Stomach (tissue), 9 donors: ENCODE data around the gene R3HCC1L. TPM values are rescaled to one million over a fixed set of nuclear protein-coding genes. Genes with fewer than 3 reads are reported as not detected.

Source experiments
- DNase-seq, 2 donors: peaks; one replicate each; pipeline versions ENCODE4 v3.0.0 to v3.0.0-alpha.2; 2013 to 2019
- H3K27ac ChIP-seq, 5 donors: fragments of 200-600 bp in 4 of 5; sonication (generic) in 4 of 5; one replicate each; pipeline ENCODE4 v1.5.1; 2013 to 2019; ENCODE audit warnings: mild to moderate bottlenecking in 1 of 5, moderate library complexity in 1 of 5
- H3K27me3 ChIP-seq, 3 donors: fragments of 200-600 bp; sonication (generic); one replicate each; pipeline ENCODE4 v1.5.1; 2017 to 2019; ENCODE audit warnings: mixed run types in 1 of 3
- H3K36me3 ChIP-seq, 4 donors: fragments of 200-600 bp; sonication (generic); 1 replicate in 3 of 4; 2 replicates in 1 of 4; pipeline ENCODE4 v1.5.1; 2016 to 2019
- H3K4me1 ChIP-seq, 4 donors: fragments of 200-600 bp; sonication (generic); one replicate each; pipeline ENCODE4 v1.5.1; 2016 to 2019
- H3K4me3 ChIP-seq, 4 donors: fragments of 200-600 bp; sonication (generic) in 3 of 4; one replicate each; pipeline ENCODE4 v1.5.1; 2016 to 2019; ENCODE audit warnings: mild to moderate bottlenecking in 1 of 4
- H3K9me3 ChIP-seq, 4 donors: fragments of 200-600 bp; sonication (generic); one replicate each; pipeline ENCODE4 v1.5.1; 2016 to 2019
- EP300 ChIP-seq: sonication (generic); formaldehyde crosslinking; IDR thresholded peaks from one replicate; pipeline ENCODE4 v1.6.1; 2017; ENCODE audit warnings: antibody characterized with exemption
- POLR2A ChIP-seq, 4 donors: fragments of 450-650 bp; IDR thresholded peaks; one replicate each; pipeline ENCODE4 v1.6.1; 2016; ENCODE audit warnings: antibody characterized with exemption in 4 of 4, control low read depth in 2 of 4, mild to moderate bottlenecking in 1 of 4, moderate library complexity in 1 of 4
- POLR2AphosphoS5 ChIP-seq, 3 donors: sonication (generic); formaldehyde crosslinking; IDR thresholded peaks; one replicate each; pipeline ENCODE4 v1.6.1; 2016; ENCODE audit warnings: antibody characterized with exemption in 3 of 3
- WGBS, 5 donors: extraction: QIAGEN DNeasy Blood & Tissue Kit in 3 of 5; methylation state at CpG; one replicate each; pipeline versions ENCODE4 v1.1.5 to v1.1.7; 2013 to 2018; 5-methylcytosine and 5-hydroxymethylcytosine counted together
- intact Hi-C: fragments of 100-400 bp; cut with DNase I; formaldehyde crosslinking; loops from one replicate; pipeline ENCODE4 v1.15.1; 2023; ENCODE audit warnings: low total_unique reads
- polyA plus RNA-seq, 3 donors: library from polyadenylated mRNA; stranded (reverse); fragments of 200-250 nt; gene quantifications; one replicate each; pipeline ENCODE4 v1.2.3, GENCODE V29; 2013
- total RNA-seq, 5 donors: library from RNA; depleted of rRNA; stranded (reverse); fragments of >200 nt; gene quantifications; one replicate each; pipeline versions ENCODE4 v1.1.0 to v1.2.3, GENCODE V29; 2014 to 2016
- TF ChIP-seq, protein P1 (sequence below), 7 experiments: fragments of 450-650 bp in 4 of 7; fragments of 200-600 bp in 3 of 7; sonication (generic) in 3 of 7; IDR thresholded peaks; one replicate each; pipeline ENCODE4 v1.5.1; 2016 to 2019; ENCODE audit warnings: antibody characterized with exemption in 7 of 7, control low read depth in 2 of 7, mild to moderate bottlenecking in 1 of 7
- donor health status: healthy with polysubstance abuse.
- donor health status: Bipolar disorder and iron deficiency.
- donor health status: healthy.

The R3HCC1L gene
- total and polyA plus RNA-seq, 8 donors, result 7.3 to 97.6 (median 15.3) TPM

DNA sequence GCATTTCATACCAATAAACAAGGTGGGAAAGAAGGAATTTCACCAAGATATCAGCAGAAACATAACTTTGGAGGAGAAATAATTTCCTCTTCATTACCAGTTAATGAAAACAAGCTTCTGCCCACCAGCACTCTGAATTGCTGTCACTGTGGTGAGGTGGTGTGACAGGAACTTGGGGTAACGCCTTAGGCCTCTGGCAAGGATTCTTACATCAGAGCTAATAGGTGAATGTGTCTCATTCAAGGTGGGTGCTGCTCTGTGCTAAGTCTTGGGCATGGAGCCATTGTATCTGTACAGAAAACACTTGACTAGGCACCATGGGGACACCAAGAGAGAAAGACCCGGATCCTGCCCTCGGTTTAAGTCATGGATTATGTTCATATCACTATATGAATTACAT is 141.9 kb downstream of the R3HCC1L start:
- DNase-seq, result no peak
- Histone ChIP-seq H3K9me3 (no peaks in the 10 kb centered on the region), H3K4me1 (no peaks in the 10 kb centered on the region), H3K27me3 (peaks cover 0 to 4% (median 0%) of the 10 kb centered on the region in 3 donors), H3K36me3 (no peaks in the 10 kb centered on the region), H3K27ac (no peak overlapping the region), H3K4me3 (no peak overlapping the region)
- intact Hi-C loops, result no loop called here
- TF ChIP-seq, protein P1, sequence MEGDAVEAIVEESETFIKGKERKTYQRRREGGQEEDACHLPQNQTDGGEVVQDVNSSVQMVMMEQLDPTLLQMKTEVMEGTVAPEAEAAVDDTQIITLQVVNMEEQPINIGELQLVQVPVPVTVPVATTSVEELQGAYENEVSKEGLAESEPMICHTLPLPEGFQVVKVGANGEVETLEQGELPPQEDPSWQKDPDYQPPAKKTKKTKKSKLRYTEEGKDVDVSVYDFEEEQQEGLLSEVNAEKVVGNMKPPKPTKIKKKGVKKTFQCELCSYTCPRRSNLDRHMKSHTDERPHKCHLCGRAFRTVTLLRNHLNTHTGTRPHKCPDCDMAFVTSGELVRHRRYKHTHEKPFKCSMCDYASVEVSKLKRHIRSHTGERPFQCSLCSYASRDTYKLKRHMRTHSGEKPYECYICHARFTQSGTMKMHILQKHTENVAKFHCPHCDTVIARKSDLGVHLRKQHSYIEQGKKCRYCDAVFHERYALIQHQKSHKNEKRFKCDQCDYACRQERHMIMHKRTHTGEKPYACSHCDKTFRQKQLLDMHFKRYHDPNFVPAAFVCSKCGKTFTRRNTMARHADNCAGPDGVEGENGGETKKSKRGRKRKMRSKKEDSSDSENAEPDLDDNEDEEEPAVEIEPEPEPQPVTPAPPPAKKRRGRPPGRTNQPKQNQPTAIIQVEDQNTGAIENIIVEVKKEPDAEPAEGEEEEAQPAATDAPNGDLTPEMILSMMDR (IDR thresholded peaks at IDR 0.05), result no peak
- TF ChIP-seq POLR2A (IDR thresholded peaks at IDR 0.05), result no peak
- TF ChIP-seq EP300, result no peak
- TF ChIP-seq POLR2AphosphoS5 (IDR thresholded peaks at IDR 0.05), result no peak
- 78 to 95% (median 88%) methylated on average over 3 of the region's 3 CpGs for WGBS, 5 donors

DNA sequence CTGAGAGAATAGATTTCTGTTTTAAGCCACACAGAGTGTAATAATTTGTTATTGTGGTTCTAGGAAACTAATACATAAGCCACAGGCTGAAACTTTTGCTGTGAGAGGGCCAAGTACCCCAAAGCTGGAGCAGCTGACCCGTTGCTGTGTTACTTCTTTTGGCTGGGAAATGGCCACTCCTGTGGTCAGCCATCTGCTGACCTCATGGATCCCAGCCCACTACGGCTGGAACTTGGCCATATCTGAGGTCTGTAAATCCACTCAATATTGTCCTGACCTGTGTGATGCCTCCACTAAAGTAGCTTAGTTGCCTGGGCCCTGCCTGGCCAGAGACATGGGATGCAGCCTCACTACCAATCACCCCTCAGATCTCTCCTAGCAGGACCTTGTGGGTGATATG is 151.0 kb downstream of the R3HCC1L start:
- Histone ChIP-seq H3K36me3 (no peaks in the 10 kb centered on the region), H3K27ac (no peak overlapping the region), H3K27me3 (peaks cover 0 to 3% (median 0%) of the 10 kb centered on the region in 3 donors), H3K4me1 (no peaks in the 10 kb centered on the region), H3K9me3 (no peaks in the 10 kb centered on the region), H3K4me3 (no peak overlapping the region)
- 47 to 72% (median 68%) methylated on average over 2 of the region's 2 CpGs for WGBS, 5 donors
- intact Hi-C loops, result no loop called here
- DNase-seq, result no peak
- no peak for TF ChIP-seq POLR2AphosphoS5 (IDR thresholded peaks at IDR 0.05)
- TF ChIP-seq, protein P1 (IDR thresholded peaks at IDR 0.05), result no peak
- TF ChIP-seq EP300, result no peak
- TF ChIP-seq POLR2A (IDR thresholded peaks at IDR 0.05), result no peak

DNA sequence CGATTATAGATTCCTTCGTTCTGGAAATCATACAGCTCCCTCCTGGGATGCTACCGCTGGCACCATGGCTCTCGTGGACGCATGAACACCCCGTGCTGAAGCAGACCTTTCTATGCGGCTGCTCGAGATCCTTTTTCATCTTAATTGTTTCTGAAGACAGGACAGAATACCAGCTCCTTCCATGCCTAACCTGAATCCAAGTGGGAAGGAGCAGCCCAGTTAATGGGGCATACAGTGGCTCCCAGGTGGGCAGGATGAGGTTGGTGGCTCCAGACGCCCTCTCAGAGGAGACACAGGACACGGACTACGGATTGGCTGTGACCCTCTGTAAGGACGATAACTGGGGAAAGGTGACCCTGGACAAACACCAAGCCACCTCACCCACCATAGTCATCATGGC is 152.0 kb downstream of the R3HCC1L start:
- Histone ChIP-seq H3K27ac (no peak overlapping the region), H3K36me3 (no peaks in the 10 kb centered on the region), H3K4me1 (no peaks in the 10 kb centered on the region), H3K4me3 (no peak overlapping the region), H3K27me3 (peaks cover 0 to 3% (median 0%) of the 10 kb centered on the region in 3 donors), H3K9me3 (no peaks in the 10 kb centered on the region)
- intact Hi-C loops, result no loop called here
- TF ChIP-seq, protein P1 (IDR thresholded peaks at IDR 0.05), result no peak
- TF ChIP-seq EP300, result no peak
- TF ChIP-seq POLR2AphosphoS5 (IDR thresholded peaks at IDR 0.05), result no peak
- no peak for TF ChIP-seq POLR2A (IDR thresholded peaks at IDR 0.05)
- WGBS, 5 donors, result 88 to 95% (median 90%) methylated on average over 12 of the region's 12 CpGs
- DNase-seq, result no peak

DNA sequence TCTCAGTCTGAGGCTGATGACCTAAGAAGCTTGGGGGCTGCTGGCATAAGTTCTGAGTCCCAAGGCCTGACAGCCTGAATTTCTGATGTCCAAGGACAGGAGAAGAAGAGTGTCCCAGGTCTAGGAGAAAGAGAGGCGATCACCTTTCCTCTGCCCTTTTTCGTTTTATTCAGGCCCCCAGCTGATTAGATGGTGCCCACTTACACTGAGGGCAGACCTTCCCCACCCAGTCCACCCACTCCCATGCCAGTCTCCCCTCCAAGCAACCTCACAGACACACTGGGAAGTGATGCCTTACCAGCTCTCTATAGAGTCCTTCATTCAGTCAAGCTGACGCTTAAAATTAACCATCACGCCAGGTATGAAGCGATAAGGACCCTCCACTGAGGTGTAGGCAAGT is 152.9 kb downstream of the R3HCC1L start:
- no peak overlapping the region for H3K4me3 ChIP-seq
- H3K9me3 ChIP-seq, result no peaks in the 10 kb centered on the region
- H3K4me1 ChIP-seq, result no peaks in the 10 kb centered on the region
- H3K27me3 ChIP-seq, result no peaks in the 10 kb centered on the region
- H3K36me3 ChIP-seq, result no peaks in the 10 kb centered on the region
- TF ChIP-seq POLR2AphosphoS5 (IDR thresholded peaks at IDR 0.05) (no peak), POLR2A (IDR thresholded peaks at IDR 0.05) (no peak), EP300 (no peak)
- TF ChIP-seq, protein P1 (IDR thresholded peaks at IDR 0.05), result no peak
- WGBS, 5 donors, result 88 to 98% (median 91%) methylated on average over 5 of the region's 5 CpGs
- intact Hi-C loops, result no loop called here
- no peak overlapping the region for H3K27ac ChIP-seq
- no peak for DNase-seq
